Fibroblast of gingiva (primary cell): ENCODE measurements around the gene TRPT1.

Experiments
- DNase-seq: peaks from one replicate; pipeline ENCODE4 v3.0.0-alpha.2; 2011; ENCODE audit warnings: low read depth

Gene TRPT1, protein sequence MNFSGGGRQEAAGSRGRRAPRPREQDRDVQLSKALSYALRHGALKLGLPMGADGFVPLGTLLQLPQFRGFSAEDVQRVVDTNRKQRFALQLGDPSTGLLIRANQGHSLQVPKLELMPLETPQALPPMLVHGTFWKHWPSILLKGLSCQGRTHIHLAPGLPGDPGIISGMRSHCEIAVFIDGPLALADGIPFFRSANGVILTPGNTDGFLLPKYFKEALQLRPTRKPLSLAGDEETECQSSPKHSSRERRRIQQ

DNA sequence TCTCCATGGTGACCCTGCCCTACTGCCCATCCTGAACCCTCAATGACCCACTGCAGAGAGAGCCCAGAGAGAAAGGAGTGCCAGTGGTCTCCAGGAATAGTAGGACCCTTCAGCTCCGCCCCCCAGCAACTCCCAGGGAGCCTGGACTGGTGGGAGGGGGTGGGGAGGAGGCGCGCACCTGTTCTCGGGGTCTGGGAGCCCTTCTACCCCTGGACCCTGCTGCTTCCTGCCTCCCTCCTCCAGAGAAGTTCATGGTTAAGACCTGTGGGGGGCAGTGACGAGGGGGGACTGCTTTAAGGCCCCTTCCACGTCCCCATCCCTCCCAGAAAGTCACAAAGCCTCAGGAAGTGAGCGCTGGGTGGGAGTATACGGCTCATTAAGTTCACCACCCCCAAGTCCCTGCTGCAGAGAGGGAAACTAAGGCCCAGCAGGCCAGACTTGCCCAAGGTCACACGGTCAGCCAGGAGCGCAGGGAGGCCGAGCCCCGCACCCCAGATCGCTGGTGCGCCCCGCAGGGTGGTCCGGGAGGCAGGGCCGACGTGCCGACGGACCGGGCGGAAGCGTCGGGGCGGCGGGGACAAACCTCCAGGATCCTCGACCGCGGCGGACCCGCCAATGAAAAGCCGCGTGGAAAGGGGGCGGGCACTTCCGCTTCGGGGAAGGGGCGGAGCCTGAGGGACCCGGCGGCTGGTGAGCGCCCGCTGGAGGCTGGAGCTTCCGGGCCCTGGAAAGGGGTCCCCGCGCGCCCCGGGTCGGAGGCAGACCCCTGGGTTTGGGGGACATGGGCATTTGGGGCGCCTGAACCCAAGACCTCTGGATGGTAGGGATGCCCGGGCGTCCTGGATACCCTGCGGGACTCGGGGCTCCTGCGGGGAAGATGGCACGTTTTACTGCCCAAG lies at the start of gene TRPT1, which contains the start of gene NUDT22:
TRPT1 (minus strand) TSS at position 579 of the 899 bp plus-strand sequence; CDS start at position 253, 326 bp downstream.
NUDT22 (plus strand) TSS at position 667 of the 899 bp plus-strand sequence. CDS start 379 bp downstream, outside the sequence.
- peak; percentile 73 for DNase-seq

DNA sequence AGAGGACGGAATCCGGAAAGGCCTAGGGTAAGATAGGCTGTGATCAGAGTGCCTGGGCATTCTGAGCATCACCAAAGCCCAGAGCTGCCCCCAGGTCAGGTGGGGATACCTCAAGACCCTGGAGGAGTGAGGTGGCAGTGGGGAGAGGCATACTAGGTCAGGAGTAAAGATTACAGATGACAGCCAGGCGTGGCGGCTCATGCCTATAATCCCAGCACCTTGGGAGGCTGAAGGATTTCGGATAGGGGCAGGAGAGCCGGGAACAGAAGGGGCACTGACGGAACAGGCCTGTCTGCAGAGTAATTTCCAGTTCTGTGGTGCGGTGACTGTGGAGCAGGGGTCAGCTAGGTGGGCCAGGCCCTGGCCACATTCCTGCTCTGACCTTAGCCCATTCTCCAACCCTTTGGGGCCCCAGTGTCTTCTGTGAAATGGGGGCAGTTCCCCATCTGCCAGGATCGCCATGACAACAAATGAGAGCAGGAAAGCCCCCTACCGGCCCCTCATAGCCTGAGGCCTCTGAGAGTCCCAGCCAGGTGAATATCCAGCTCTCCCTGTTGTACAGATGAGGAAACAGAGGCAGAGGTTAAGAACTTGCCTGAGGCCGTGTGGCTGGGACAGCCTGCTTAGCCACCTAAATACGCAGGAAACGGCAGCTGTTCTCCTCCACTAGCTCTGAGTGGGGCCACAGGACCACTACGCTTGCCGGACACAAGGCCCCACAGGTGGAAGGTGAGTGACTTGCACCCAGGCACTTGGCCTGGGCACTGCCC lies 49.2 kb upstream of the TRPT1 start:
- DNase-seq, result no peak

DNA sequence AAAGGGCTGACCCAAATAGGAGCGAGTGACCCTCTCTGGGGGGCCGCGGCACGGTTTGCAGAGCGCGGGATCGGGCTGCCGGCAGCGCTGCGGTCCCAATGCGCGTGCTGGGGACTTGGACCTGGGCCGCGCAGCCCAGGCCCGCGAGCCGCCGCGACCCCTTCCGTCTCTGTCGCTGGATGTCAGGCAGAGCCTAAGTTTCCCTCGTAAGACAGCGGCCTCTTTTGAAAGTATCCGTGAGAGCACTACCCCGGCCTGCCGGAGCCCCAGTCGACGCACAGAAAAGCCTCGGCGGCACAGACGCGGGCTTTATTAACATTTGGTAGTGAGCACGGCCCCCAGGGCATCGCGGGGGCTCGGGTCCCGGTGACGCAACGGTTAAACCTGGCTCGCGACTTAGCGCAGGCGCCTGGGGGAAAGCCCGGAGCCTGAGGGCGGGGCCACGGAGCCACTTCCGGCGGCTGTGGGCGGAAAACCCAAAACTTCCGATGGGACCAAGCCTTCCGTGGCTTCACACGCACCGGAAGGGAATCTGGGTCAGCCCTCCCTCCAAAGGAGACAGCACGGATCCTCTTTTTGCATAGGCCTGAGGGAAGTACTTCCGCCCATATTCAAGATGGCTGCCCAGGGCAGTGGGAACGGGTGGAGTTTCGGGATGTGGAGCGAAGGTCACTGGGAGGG lies 43.7 kb upstream of the TRPT1 start:
- peak; percentile 100 for DNase-seq

DNA sequence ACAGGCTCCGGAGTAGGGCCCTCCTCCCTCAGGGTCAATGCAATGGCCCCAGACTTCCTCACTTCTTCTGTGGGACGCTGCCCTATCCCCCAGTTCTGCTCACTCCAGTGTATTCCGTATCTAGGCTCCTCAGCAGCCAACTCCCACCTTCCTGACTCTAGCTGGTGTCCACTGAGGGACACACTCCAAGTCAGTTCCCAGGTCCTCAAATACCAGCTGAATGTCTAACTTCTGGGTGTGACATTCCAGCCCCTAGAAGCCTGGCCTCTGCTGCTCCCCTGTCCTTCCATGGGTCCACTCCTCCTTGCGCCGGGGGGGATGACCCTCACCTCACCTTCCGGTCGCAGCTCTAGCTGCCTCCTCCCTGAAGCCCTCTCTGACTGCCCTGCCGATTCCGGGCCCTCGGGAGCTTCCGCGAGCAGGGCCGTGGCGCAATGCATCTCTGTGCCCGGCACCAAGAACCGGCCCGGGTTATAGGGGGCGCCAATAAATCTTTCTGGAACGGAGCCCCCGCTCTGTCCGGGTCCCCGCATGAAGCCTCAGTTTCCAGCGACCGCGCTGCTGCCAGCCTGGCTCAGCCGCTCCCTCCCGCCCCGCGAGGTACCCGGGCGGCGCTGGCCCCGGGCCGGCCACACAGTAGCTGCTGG lies 43.0 kb upstream of the TRPT1 start:
- peak; percentile 63 for DNase-seq

DNA sequence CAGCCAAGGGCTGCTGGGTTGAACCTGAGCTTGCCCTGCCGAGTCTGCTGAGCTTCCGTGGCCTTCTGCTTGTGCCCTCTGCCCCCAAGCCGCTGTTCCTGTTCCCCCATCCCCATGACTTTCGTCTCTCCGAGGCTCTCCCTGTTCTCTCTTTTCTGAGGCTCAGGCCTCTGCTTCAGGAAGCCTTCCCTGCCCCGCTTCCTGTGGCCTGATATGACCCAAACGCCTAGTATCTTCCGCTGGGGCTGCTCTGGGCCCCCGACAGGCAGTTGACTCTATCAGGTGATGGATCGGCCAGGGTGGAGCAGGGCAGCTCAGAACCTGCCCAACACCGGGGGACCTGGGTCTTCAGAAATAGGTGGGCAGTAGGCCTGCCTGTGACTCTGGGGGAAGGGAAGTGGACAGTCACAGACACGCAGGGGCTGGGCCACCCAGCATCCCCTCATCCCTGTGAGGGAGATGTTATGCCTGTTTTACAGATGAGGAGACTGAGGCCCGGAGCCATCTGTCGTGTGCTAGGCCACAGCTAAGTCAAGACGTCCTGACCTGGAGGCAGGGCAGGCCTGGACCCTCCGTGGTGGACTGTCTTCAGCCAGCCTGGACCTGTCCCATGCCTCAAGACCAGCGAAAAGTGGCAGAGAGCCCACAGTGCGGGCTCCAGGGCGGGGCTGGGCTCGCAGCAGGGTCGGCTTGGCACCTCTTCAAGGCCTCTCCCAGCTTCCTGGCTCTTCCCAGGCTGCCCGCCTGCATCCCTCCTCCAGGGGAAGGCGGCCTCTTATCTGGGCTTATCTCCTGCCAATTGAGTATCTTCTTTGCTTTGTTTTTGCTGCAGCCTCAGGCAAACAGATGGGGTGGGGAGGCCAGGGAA lies 42.3 kb upstream of the TRPT1 start:
- peak; percentile 48 for DNase-seq

DNA sequence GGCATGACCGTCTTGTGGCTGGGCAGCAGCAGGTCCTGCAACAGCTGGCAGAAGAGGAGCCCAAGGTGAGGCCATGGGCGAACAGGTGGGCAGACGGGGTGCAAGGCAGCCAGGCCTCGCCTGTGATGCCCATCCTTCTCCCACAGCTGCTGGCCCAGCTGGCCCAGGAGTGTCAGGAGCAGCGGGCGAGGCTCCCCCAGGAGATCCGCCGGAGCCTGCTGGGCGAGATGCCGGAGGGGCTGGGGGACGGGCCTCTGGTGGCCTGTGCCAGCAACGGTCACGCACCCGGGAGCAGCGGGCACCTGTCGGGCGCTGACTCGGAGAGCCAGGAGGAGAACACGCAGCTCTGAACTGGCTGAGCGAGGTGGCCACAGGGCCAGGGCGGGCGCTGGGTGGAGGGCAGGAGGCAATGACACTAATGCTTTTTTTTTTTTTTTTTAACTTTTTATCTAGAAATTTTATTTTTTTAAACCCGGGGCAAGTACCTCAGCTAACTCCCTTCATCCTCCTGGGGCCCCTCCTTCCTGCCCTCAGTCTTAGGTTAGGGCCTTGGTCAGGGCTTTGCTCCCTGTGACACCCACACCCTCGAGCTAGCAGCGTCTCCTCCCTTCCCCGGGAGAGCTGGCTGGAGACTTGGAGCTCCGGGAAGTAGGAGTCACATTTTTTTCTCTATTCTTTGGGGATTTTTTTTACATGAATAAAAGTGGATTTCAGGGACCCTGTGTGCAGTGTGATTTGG lies 41.4 kb upstream of the TRPT1 start:
- DNase-seq, result no peak

DNA sequence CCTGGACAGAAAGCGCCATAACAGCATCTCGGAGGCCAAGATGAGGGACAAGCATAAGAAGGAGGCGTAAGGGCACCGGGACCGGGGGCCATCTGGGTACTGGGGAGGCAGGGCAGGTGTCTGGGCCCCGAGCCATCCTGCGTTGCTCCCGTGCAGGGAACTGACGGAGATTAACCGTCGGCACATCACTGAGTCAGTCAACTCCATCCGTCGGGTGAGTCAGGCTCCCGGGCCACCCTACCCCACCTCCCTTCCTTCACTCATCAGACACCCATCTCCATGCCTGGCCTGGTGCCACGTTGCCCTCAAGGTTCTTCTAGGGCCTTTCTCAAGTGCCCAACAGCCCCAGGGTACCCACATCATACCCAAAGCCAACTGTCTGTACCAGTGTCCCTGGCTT lies 40.4 kb upstream of the TRPT1 start:
- DNase-seq, result no peak

DNA sequence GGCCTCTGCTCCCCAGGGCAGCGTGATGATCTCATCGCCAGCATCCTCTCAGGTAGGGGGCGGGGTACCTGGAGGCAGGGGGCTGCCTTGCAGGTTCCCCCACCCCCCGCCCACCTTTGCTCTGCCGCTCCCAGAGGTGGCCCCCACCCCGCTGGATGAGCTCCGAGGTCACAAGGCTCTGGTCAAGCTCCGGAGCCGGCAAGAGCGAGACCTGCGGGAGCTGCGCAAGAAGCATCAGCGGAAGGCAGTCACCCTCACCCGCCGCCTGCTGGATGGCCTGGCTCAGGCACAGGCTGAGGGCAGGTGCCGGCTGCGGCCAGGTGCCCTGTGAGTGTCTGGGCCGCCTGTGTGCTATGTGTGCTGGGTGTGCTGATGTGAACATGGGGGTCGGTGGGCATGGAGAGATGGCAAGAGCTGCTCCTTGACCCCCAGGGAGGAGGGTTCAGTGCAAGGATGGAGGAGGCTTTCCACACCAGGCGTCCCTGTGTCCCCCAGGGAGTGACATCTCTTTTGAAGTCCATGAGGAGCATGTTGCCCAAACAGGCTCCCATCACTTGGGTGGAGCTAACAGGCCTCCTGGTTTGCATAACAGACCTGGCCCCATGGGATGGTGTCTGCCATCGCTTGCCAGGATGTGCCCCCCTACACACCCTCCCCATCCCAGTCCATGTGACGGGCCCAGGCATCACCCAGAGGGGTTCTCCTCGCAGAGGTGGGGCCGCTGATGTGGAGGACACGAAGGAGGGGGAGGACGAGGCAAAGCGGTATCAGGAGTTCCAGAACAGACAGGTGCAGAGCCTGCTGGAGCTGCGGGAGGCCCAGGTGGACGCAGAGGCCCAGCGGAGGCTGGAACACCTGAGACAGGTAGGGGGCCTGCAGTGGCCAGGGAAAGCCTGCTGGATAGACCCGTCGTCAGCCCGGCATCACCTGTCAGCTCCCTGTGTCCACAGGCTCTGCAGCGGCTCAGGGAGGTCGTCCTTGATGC lies 39.5 kb upstream of the TRPT1 start:
- no peak for DNase-seq

DNA sequence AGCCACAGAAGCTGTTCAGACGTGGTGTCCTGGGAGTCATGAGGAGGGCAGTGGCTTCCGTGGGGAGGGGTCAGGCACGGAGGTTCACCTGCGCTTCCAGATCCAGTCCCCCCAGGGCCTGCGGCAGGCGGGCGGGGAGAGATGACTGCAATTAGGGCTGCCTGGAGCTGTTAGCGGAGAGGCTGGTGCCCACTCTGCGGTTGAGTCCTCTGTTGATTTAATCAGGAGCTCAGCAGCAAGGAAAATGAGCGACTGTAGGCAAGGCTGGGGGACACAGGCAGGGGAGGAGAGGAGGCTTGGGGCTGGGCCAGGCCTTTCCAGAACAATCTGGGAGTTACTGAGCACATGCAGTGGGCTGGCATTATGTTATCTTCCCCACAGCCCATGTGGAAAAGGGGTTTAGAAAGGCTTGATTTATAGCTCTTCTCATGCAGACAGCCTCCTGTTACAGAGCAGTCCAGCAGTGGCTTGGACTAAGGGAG lies 38.4 kb upstream of the TRPT1 start:
- no peak for DNase-seq

DNA sequence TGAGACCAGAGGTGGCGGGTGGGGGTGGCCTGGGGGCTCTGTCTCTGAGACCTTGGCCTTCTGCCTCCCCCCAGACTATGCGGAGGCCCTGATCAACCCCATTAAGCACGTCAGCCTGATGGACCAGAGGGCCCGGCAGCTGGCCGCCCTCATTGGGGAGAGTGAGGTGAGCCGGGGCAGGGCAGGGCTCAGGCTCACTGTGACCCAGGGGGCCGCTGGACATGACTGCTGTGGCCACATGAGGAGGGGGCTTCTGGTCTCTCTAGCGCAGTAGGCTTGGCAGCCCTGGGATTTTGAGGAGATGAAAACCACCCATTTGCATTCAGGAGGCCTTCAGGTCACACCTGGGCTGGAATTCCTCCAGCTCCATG lies 37.9 kb upstream of the TRPT1 start:
- no peak for DNase-seq

DNA sequence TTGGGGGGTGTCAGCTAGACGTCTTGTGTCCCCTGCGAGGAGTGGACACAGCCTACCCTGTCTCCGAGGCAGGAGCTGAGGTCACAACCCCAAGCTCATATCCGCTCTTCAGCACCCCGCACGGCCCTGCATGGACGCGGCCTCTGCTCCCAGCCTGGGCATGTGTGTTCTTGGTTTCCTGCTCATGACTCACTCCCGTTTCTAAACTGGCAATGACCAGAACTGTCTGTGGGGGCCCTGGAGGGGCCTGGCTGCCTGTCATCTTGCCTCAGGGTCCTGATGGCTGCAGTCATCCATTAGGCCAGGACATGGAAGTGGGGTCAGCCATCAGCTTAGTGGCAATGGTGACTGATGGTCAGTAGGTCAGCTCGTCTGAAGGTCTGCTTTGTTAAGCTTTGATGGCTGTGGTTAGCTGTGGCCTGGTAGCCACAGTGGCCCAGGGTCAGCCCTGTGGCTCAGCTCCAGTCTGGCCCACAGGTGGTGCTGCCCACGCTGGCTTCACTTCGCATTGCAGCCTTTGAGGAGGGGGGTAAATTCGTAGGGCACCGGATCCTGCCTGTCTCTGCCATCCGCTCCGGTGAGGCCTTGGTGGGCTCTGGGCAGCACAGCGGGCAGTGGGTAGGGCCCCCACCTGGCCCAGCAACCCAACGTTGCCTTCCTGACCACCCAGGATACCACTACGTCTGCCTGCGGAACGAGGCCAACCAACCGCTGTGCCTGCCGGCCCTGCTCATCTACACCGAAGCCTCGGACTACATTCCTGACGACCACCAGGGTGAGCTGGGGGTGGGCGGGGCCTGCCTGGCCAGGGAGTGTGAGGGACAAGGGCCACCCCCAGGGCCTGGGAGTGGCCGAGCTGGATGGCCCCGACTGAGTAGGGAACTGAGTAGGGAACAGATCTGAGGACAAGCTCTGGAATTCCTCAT lies 37.3 kb upstream of the TRPT1 start:
- DNase-seq, result no peak

DNA sequence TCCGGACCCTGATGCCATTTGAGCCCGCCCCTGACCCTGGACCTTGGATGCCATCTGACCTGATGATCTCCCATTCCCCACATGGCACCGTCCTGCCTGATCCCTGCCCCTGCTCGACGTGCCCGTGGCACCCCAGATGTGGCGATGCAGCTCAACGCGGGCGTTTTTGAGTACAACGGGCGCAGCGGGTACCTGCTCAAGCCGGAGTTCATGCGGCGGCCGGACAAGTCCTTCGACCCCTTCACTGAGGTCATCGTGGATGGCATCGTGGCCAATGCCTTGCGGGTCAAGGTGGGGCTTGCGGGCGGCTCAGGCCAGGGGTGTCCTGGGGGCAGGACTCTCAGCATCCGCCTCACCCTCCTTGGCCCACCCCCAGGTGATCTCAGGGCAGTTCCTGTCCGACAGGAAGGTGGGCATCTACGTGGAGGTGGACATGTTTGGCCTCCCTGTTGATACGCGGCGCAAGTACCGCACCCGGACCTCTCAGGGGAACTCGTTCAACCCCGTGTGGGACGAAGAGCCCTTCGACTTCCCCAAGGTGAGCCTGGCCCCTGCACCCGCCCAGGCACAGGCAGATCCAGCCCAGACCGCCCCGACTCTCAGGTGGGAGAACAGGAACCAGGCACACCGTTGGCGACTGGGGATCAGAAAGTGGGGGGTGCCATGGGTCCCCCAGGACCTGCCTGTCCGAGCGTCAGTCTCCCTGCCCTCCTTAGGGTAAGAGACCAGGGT lies 36.5 kb upstream of the TRPT1 start:
- no peak for DNase-seq

DNA sequence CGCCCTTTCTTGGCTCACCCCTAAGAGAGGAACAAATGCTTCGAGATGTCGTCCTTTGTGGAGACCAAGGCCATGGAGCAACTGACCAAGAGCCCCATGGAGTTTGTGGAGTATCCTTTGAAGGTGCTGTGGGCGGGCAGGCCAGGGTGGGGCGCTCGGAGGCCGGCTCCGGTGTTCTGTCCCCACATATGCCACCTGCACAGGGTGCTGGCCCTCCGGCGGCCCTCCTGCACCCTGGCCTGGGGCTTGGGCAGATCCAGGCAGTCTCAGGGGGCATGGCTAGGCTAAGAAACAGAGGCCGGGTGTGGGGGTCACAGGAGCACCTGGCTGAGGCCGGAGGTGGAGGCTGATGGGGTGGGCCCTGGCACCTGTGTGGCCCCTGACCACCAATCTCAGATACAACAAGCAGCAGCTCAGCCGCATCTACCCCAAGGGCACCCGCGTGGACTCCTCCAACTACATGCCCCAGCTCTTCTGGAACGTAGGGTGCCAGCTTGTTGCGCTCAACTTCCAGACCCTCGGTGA lies 35.6 kb upstream of the TRPT1 start:
- no peak for DNase-seq

DNA sequence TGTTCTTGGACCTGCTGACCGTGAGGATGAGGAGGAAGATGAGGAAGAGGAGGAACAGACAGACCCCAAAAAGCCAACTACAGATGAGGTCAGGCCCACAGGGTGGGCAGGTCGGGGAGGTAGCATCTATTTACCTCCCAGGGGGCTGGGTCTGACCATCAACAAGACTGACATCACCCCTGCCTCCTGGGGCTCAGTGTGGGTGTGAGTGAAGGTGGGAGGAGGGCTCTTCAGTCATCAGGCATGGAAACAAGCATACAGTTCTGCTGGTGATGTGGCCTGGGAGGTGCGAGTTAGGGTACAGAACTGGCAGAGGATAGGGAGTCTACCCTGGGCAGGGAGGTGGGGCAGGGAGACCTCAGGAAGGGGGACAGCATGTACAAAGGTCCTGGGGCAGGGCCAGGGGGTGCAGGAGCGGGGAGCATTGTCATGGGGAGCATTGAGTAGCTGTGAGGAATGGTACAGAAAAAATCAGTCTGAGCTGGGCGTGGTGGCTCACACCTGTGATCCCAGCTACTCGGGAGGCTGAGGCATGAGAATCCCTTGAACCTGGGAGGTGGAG lies 34.2 kb upstream of the TRPT1 start:
- no peak for DNase-seq

DNA sequence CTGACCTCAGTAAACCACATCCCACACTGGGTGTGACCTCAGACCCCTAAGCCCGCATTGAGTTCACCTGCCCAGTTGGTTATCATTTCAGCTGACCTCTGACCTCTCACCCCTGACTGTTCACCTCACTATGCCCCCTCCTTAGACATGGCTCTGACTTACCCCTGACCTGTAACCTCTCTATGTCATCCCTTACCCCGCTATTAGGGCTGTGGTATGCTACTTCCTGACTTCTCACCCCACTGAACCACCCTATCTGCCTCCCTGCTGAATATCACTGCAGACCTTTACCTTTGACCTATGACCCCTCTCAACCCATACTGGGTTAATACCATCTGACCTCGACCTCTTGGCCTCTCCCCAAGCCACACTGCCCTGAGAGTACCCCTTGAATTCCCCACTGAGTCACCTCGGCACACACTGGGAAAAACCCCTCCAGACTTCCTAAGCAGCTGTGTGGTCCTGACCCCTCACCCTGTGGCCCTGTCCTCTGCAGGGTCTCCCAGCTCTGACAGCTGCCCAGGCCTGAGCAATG lies 33.6 kb upstream of the TRPT1 start:
- no peak for DNase-seq
